Calu3 (cell line): ENCODE measurements around the gene ZNF467. TPM values are rescaled to one million over a fixed set of nuclear protein-coding genes. Genes with fewer than 3 reads are reported as not detected.

ENCODE experiments used
- BruUV-seq: library from RNA; stranded (reverse); fragments of 400-500 nt; replicated peaks from 2 replicates; lab custom pipeline; 2021; lab: Mats Ljungman, UMichigan
- CTCF ChIA-PET: fragments of 300-600 bp; sonication (Branson Sonifier 250); formaldehyde crosslinking; loops from one replicate; lab custom pipeline; 2022; ENCODE audit warnings: antibody characterized with exemption; lab: Charles Lee
- DNase-seq: peaks from one replicate; pipeline ENCODE4 v3.0.0; 2022
- H3K27ac Mint-ChIP-seq: one replicate; pipeline ENCODE4 v1.8.0; 2022; ENCODE audit warnings: mixed read lengths; ENCODE audit not compliant: unreplicated experiment
- H3K27me3 Mint-ChIP-seq: one replicate; pipeline ENCODE4 v1.8.0; 2022; ENCODE audit warnings: mixed read lengths; ENCODE audit not compliant: unreplicated experiment
- H3K36me3 Mint-ChIP-seq: one replicate; pipeline ENCODE4 v1.8.0; 2022; ENCODE audit warnings: mild to moderate bottlenecking, moderate library complexity, mixed read lengths; ENCODE audit not compliant: insufficient read depth, unreplicated experiment
- H3K4me1 Mint-ChIP-seq: one replicate; pipeline ENCODE4 v1.8.0; 2022; ENCODE audit warnings: mild to moderate bottlenecking, low read depth, mixed read lengths; ENCODE audit not compliant: unreplicated experiment
- H3K4me3 Mint-ChIP-seq: one replicate; pipeline ENCODE4 v1.8.0; 2022; ENCODE audit warnings: mild to moderate bottlenecking, low read depth, moderate library complexity, mixed read lengths; ENCODE audit not compliant: unreplicated experiment
- H3K9me3 Mint-ChIP-seq: one replicate; pipeline ENCODE4 v1.8.0; 2022; ENCODE audit warnings: low read depth, mixed read lengths; ENCODE audit not compliant: unreplicated experiment
- CTCF ChIP-seq: fragments of 200-600 bp; IDR thresholded peaks from one replicate; pipeline ENCODE4 v1.8.0; 2022; ENCODE audit warnings: antibody characterized with exemption; ENCODE audit not compliant: unreplicated experiment
- intact Hi-C: fragments of 100-400 bp; cut with micrococcal nuclease; formaldehyde crosslinking; loops from one replicate; pipeline ENCODE4 v1.10.0; 2022; ENCODE audit not compliant: unreplicated experiment
- total RNA-seq: library from RNA; stranded (reverse); gene quantifications from 2 replicates; pipeline ENCODE4 v1.2.3, GENCODE V29; 2022

The ZNF467 gene
- total RNA-seq, 1 experiment from 2014 or later: 0.54 TPM

GRCh38 chr7:149817836-149818535 is 44.6 kb upstream of the ZNF467 start:
- CTCF ChIA-PET: no interaction called here
- no peak overlapping the region for H3K27ac Mint-ChIP-seq
- no peak for DNase-seq
- TF ChIP-seq CTCF: no peak
- no peaks in the 10 kb centered on the region for H3K36me3 Mint-ChIP-seq
- no peaks in the 10 kb centered on the region for H3K9me3 Mint-ChIP-seq
- intact Hi-C loops: no loop called here
- no peak overlapping the region for H3K4me3 Mint-ChIP-seq
- no TSS peak for BruUV-seq
- H3K4me1 Mint-ChIP-seq: no peaks in the 10 kb centered on the region
- H3K27me3 Mint-ChIP-seq: peaks cover 65% of the 10 kb centered on the region

GRCh38 chr7:149817301-149817771 is 43.9 kb upstream of the ZNF467 start:
- CTCF ChIA-PET: no interaction called here

GRCh38 chr7:149816794-149817193 is 43.4 kb upstream of the ZNF467 start:
- no peaks in the 10 kb centered on the region for H3K4me1 Mint-ChIP-seq
- no peak overlapping the region for H3K4me3 Mint-ChIP-seq
- no peak for DNase-seq
- peaks cover 57% of the 10 kb centered on the region for H3K27me3 Mint-ChIP-seq
- no peaks in the 10 kb centered on the region for H3K36me3 Mint-ChIP-seq
- no peak for TF ChIP-seq CTCF
- H3K9me3 Mint-ChIP-seq: no peaks in the 10 kb centered on the region
- BruUV-seq: no TSS peak
- CTCF ChIA-PET: no interaction called here
- intact Hi-C loops: no loop called here
- H3K27ac Mint-ChIP-seq: no peak overlapping the region

More at GRCh38 chr7:149817301-149817771, 43.9 kb upstream of the ZNF467 start:
- H3K27me3 Mint-ChIP-seq: peaks cover 59% of the 10 kb centered on the region
- H3K4me3 Mint-ChIP-seq: no peak overlapping the region
- H3K36me3 Mint-ChIP-seq: no peaks in the 10 kb centered on the region
- BruUV-seq: no TSS peak
- H3K9me3 Mint-ChIP-seq: no peaks in the 10 kb centered on the region
- no peak for TF ChIP-seq CTCF
- H3K27ac Mint-ChIP-seq: no peak overlapping the region
- H3K4me1 Mint-ChIP-seq: no peaks in the 10 kb centered on the region
- DNase-seq: no peak
- intact Hi-C loops: no loop called here

GRCh38 chr7:149816267-149816751 is 42.9 kb upstream of the ZNF467 start:
- intact Hi-C loops: no loop called here
- Mint-ChIP-seq H3K27me3 (peaks cover 57% of the 10 kb centered on the region), H3K4me3 (no peak overlapping the region), H3K27ac (no peak overlapping the region), H3K4me1 (no peaks in the 10 kb centered on the region), H3K36me3 (no peaks in the 10 kb centered on the region), H3K9me3 (no peaks in the 10 kb centered on the region)
- no TSS peak for BruUV-seq
- DNase-seq: no peak
- CTCF ChIA-PET: no interaction called here
- TF ChIP-seq CTCF: no peak
